GM23248 (cell line): Measurements from ENCODE around the gene SLC34A3. TPM values are rescaled to one million over a fixed set of nuclear protein-coding genes. Genes with fewer than 3 reads are reported as not detected.

ENCODE experiments used
- DNase-seq: peaks from one replicate; pipeline ENCODE4 v3.0.0-alpha.2; 2015
- H2AFZ ChIP-seq: fragments of 200-600 bp; sonication (generic); 2 replicates; pipeline ENCODE4 v1.6.1; 2016; ENCODE audit warnings: antibody characterized with exemption
- H3F3A ChIP-seq: fragments of 200-600 bp; sonication (generic); 2 replicates; pipeline ENCODE4 v1.6.1; 2016; ENCODE audit warnings: mild to moderate bottlenecking, antibody characterized with exemption, mixed run types; ENCODE audit not compliant: insufficient read depth
- H3K27ac ChIP-seq: fragments of 200-600 bp; sonication (generic); 2 replicates; pipeline ENCODE4 v1.5.1; 2016; ENCODE audit warnings: mild to moderate bottlenecking
- H3K27me3 ChIP-seq: fragments of 200-600 bp; sonication (generic); replicated peaks from 2 replicates; pipeline ENCODE4 v1.6.1; 2016; ENCODE audit warnings: mild to moderate bottlenecking; ENCODE audit not compliant: insufficient read depth
- H3K36me3 ChIP-seq: fragments of 200-600 bp; sonication (generic); 2 replicates; pipeline ENCODE4 v1.6.1; 2016; ENCODE audit warnings: low read depth, mild to moderate bottlenecking
- H3K4me1 ChIP-seq: fragments of 200-600 bp; sonication (generic); 2 replicates; pipeline ENCODE4 v1.6.1; 2016; ENCODE audit warnings: mild to moderate bottlenecking; ENCODE audit not compliant: insufficient read depth
- H3K4me2 ChIP-seq: fragments of 200-600 bp; sonication (generic); one replicate; pipeline ENCODE4 v1.6.1; 2016; ENCODE audit warnings: mild to moderate bottlenecking; ENCODE audit not compliant: unreplicated experiment
- H3K4me3 ChIP-seq: fragments of 200-600 bp; sonication (generic); 2 replicates; pipeline ENCODE4 v1.5.1; 2016; ENCODE audit warnings: mild to moderate bottlenecking
- H3K79me2 ChIP-seq: fragments of 200-600 bp; sonication (generic); 2 replicates; pipeline ENCODE4 v1.6.1; 2016; ENCODE audit warnings: mild to moderate bottlenecking; ENCODE audit not compliant: insufficient read depth
- H3K9ac ChIP-seq: fragments of 200-600 bp; sonication (generic); 2 replicates; pipeline ENCODE4 v1.6.1; 2016; ENCODE audit warnings: mild to moderate bottlenecking
- H3K9me2 ChIP-seq: fragments of 200-600 bp; sonication (generic); 2 replicates; pipeline ENCODE4 v1.6.1; 2016; ENCODE audit warnings: mixed run types, mild to moderate bottlenecking, moderate library complexity; ENCODE audit not compliant: insufficient read depth
- H3K9me3 ChIP-seq: fragments of 200-600 bp; sonication (generic); one replicate; pipeline ENCODE4 v1.6.1; 2017; ENCODE audit warnings: low read depth
- H4K20me1 ChIP-seq: fragments of 200-600 bp; sonication (generic); 2 replicates; pipeline ENCODE4 v1.6.0; 2016; ENCODE audit not compliant: insufficient read depth
- EZH2 ChIP-seq: fragments of 200-600 bp; sonication (generic); IDR thresholded peaks from 2 replicates; pipeline ENCODE4 v1.6.1; 2018; ENCODE audit warnings: antibody characterized with exemption, mild to moderate bottlenecking; ENCODE audit not compliant: insufficient read depth, poor library complexity, severe bottlenecking
- EZH2phosphoT487 ChIP-seq: fragments of 200-600 bp; sonication (generic); IDR thresholded peaks from 2 replicates; pipeline ENCODE4 v1.6.1; 2018; ENCODE audit warnings: antibody characterized with exemption, moderate library complexity, mild to moderate bottlenecking, low read depth; ENCODE audit not compliant: insufficient read depth
- WGBS, 2 experiments: methylation state at CpG; one replicate each; pipeline ENCODE4 v1.1.6; 2015 to 2017; ENCODE audit warnings: low lambda C conversion rate in 2 of 2, low coverage in 1 of 2; ENCODE audit errors: missing lambda C conversion rate in 2 of 2; 5-methylcytosine and 5-hydroxymethylcytosine counted together
- in situ Hi-C: fragments of 300-500 bp; cut with MboI; formaldehyde crosslinking; loops from 2 replicates; pipeline ENCODE4 v1.15.0; 2020
- polyA plus RNA-seq: library from polyadenylated mRNA; unstranded; fragments of >200 nt; fragmentation: Nextera tagmentation; extraction: Ambion mirVana; gene quantifications from 2 replicates; pipeline ENCODE4 v1.2.1, GENCODE V29; 2016
- total RNA-seq: library from RNA; depleted of rRNA; stranded (reverse); fragments of >200 nt; shearing (Covaris generic); gene quantifications from 2 replicates; pipeline ENCODE4 v1.2.3, GENCODE V29; 2014; rRNA removed

SLC34A3 gene
- total and polyA plus RNA-seq, 2 experiments from 2014 or later, result not detected

DNA sequence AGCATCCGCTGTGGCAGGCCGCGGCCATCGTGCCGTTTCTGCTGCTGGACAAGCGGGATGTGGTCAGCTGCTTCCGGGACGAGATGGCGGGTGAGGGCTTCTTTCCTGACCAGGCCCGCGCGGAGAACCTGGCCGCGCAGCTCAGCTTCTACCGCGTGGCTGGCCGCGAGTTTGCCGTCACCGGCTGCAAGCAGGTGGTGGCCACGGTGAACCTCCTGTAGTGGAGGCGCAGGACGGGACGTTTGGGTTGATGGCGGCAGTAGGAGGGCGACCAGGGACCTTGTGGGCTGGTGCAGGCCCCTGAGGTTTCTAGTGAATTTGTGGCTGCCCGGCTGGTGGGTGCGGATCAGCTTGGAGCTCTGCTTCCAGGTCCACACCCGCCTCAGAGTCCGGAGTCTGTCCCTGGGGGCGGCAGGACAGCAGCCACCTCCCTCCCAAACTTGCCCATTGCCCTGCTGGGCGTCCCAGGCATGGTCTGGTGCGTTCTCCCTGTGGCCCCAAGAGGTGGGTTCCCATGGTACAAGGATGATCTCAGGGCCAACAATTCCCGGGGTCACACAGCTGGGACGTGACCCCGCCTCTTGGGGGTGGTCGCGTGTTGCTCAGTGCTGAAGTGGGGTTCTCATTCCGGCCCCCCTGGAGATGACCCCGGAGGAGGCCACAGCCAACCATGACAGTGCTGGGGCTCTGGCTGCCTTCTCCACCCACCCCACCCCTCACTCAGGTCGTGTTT is 49.2 kb downstream of the SLC34A3 start:
- no peaks in the 10 kb centered on the region for H3K9me3 ChIP-seq
- TF ChIP-seq EZH2phosphoT487 (no peak), EZH2 (no peak)
- H3K36me3 ChIP-seq, result no peaks in the 10 kb centered on the region
- no peak overlapping the region for H3K4me3 ChIP-seq
- H3K9me2 ChIP-seq, result no peaks in the 10 kb centered on the region
- H3K4me2 ChIP-seq, result no peak overlapping the region
- WGBS, 2 experiments, result 62 to 64% methylated on average over 16 to 41 of the region's 41 CpGs
- no peak overlapping the region for H3K27ac ChIP-seq
- H4K20me1 ChIP-seq, result no peaks in the 10 kb centered on the region
- H3K9ac ChIP-seq, result no peak overlapping the region
- H2AFZ ChIP-seq, result no peak overlapping the region
- no peaks in the 10 kb centered on the region for H3K27me3 ChIP-seq
- peaks cover 8% of the 10 kb centered on the region for H3K4me1 ChIP-seq
- in situ Hi-C loops, result loop anchor here (10.0 kb wide), 1 partner anchor 245 kb away; no protein-coding TSS in a partner anchor
- no peaks in the 10 kb centered on the region for H3K79me2 ChIP-seq
- H3F3A ChIP-seq, result no peaks in the 10 kb centered on the region
- no peak for DNase-seq

DNA sequence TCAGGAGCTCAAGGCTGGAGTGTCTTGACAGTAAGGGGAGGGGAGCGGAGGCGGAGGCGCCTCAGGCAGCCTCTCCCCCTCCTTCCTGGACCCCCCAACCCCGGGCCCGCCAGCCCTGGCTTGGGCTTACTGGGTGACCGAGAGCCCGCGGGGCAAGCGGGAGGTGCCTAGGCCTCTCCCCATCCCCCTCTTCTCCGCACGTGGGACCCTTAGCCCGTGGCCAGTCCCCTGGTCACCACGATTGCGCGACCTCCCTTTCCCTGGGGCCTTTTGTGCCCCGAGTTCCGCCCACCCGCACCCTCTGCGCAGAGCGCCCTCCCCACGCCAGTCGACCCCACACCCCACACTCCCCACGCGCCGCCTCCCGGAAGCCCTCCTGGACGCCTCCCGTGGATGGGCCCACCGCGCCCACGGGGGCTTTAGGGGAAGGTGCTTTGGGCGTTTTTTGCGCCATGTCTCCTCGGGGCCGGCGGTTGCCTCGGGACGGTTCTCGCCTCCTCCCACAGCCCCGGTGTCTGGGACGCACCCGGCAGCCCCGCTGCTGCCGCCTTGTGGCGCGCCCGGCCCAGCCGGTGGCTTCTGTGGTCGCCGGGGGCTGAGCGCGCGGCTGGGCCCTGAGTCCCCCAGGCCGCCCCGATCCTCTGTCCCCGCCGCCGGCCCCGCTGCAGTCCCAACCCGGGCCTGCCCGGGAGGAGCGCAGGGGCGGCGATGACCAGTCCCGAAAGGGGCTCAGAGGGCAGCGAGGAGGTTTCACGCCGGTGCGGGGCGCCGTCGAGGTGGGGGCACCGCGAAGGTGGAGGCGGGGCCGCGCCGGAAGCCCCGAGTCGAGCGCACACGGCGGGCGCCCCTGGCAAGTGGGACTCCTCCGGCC is 50.0 kb downstream of the SLC34A3 start:
- no peak for TF ChIP-seq EZH2phosphoT487
- TF ChIP-seq EZH2, result no peak
- peak; percentile 59 for DNase-seq
- H3K79me2 ChIP-seq, result no peaks in the 10 kb centered on the region
- peaks cover 8% of the 10 kb centered on the region for H3K4me1 ChIP-seq
- no peaks in the 10 kb centered on the region for H3K9me2 ChIP-seq
- 43% methylated on average over 39 to 76 of the region's 85 CpGs for WGBS, 2 experiments
- H3K27me3 ChIP-seq, result no peaks in the 10 kb centered on the region
- no peaks in the 10 kb centered on the region for H3K36me3 ChIP-seq
- H3K4me2 ChIP-seq, result peak overlapping the region; percentile 49
- no peaks in the 10 kb centered on the region for H3K9me3 ChIP-seq
- no peaks in the 10 kb centered on the region for H4K20me1 ChIP-seq
- no peak overlapping the region for H2AFZ ChIP-seq
- 0 out of 2 replicates have a peak, but pooled peaks cover under 1% of the 10 kb centered on the region for H3F3A ChIP-seq
- in situ Hi-C loops, result loop anchor here (10.0 kb wide), 1 partner anchor 244 kb away; no protein-coding TSS in a partner anchor
- 0 out of 2 replicates have a peak overlapping the region, but pooled peaks have one; percentile 25 for H3K4me3 ChIP-seq
- no peak overlapping the region for H3K27ac ChIP-seq
- no peak overlapping the region for H3K9ac ChIP-seq

DNA sequence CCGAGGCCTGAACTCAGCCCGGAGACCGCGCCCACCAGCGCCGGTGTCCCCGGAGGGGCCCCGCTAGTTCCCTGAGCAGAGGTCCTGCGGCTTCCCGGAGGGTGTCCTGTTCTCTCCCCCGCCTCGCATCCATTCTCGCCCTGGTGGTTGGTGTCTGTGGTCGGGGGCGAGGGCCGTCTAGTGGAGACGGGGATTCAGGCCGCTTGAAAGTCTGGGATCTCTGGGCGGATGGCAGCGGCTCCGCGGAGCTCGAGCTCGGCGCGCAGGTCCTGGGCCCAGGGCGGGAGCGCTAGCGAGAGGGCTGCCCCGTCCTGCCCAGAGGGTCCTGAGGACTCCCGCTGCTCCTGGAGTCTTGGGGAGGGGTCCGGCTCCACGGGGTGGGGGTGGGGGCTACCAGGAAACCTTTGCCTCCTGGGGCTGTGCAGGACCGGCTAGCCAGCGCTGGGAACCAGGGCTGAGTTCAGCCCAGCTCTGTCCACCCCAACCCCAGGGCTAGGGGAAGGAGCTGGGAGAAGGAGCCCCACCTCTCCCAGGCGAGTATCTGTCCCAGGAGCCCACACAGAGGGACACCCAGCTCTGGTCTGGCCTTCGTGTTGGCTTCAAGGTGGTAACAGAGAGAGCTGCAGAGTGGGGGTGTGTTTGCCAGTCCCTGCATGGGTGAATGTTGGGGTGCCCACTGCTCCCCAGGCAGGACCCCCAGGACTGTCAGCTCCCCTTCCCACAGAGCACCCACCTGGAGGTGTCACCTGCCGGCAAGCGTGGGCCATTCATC is 50.8 kb downstream of the SLC34A3 start:
- no peak overlapping the region for H3K27ac ChIP-seq
- in situ Hi-C loops, result loop anchor here (10.0 kb wide), 1 partner anchor 243 kb away; no protein-coding TSS in a partner anchor
- no peak overlapping the region for H2AFZ ChIP-seq
- H3K9ac ChIP-seq, result no peak overlapping the region
- no peaks in the 10 kb centered on the region for H3K9me2 ChIP-seq
- H3K4me2 ChIP-seq, result no peak overlapping the region
- no peaks in the 10 kb centered on the region for H3K79me2 ChIP-seq
- H3K9me3 ChIP-seq, result no peaks in the 10 kb centered on the region
- peaks cover 5% of the 10 kb centered on the region; the same call in 1 of the 2 replicates for H3F3A ChIP-seq
- peaks cover 8% of the 10 kb centered on the region for H3K4me1 ChIP-seq
- no peaks in the 10 kb centered on the region for H4K20me1 ChIP-seq
- no peak for DNase-seq
- no peaks in the 10 kb centered on the region for H3K27me3 ChIP-seq
- no peak overlapping the region for H3K4me3 ChIP-seq
- H3K36me3 ChIP-seq, result no peaks in the 10 kb centered on the region
- 50 to 55% methylated on average over 27 to 29 of the region's 39 CpGs for WGBS, 2 experiments
- TF ChIP-seq EZH2 (no peak), EZH2phosphoT487 (no peak)

Other genes starting within 250 kb of the SLC34A3 start
Only the 30 nearest of the 31 such genes appear.
- gene PAXX, start 238.5 kb upstream of the SLC34A3 start, total RNA-seq, result 38.7 and 52.2 TPM in 2 replicates
- 49.3 and 54.5 TPM in 2 replicates for gene PAXX, start 238.5 kb upstream of the SLC34A3 start, polyA plus RNA-seq
- gene CLIC3, start 234.3 kb upstream of the SLC34A3 start, total RNA-seq, result 33.3 and 37.7 TPM in 2 replicates
- gene CLIC3, start 234.3 kb upstream of the SLC34A3 start, polyA plus RNA-seq, result 98.9 and 107 TPM in 2 replicates
- gene ABCA2, start 202.7 kb upstream of the SLC34A3 start, total RNA-seq, result 33.2 and 49.4 TPM in 2 replicates
- gene ABCA2, start 202.7 kb upstream of the SLC34A3 start, polyA plus RNA-seq, result 20.5 and 21.1 TPM in 2 replicates
- not detected in 2 replicates for gene FUT7, start 198.8 kb upstream of the SLC34A3 start, total RNA-seq
- not detected in 2 replicates for gene FUT7, start 198.8 kb upstream of the SLC34A3 start, polyA plus RNA-seq
- gene NPDC1, start 184.7 kb upstream of the SLC34A3 start, total RNA-seq, result 41.9 and 43.1 TPM in 2 replicates
- 121 and 122 TPM in 2 replicates for gene NPDC1, start 184.7 kb upstream of the SLC34A3 start, polyA plus RNA-seq
- not detected in 2 replicates for gene ENTPD2, start 176.8 kb upstream of the SLC34A3 start, total RNA-seq
- gene ENTPD2, start 176.8 kb upstream of the SLC34A3 start, polyA plus RNA-seq, result not detected in 2 replicates
- gene SAPCD2, start 160.3 kb upstream of the SLC34A3 start, total RNA-seq, result 5.4 TPM in 2 replicates
- gene SAPCD2, start 160.3 kb upstream of the SLC34A3 start, polyA plus RNA-seq, result 0.86 and 0.88 TPM in 2 replicates
- 5.2 and 5.7 TPM in 2 replicates for gene UAP1L1, start 153.4 kb upstream of the SLC34A3 start, total RNA-seq
- 4.3 and 4.5 TPM in 2 replicates for gene UAP1L1, start 153.4 kb upstream of the SLC34A3 start, polyA plus RNA-seq
- 131 and 136 TPM in 2 replicates for gene MAN1B1, start 143.9 kb upstream of the SLC34A3 start, total RNA-seq
- 101 and 104 TPM in 2 replicates for gene MAN1B1, start 143.9 kb upstream of the SLC34A3 start, polyA plus RNA-seq
- 134 and 142 TPM in 2 replicates for gene DPP7, start 116.2 kb upstream of the SLC34A3 start, total RNA-seq
- gene DPP7, start 116.2 kb upstream of the SLC34A3 start, polyA plus RNA-seq, result 145 and 148 TPM in 2 replicates
- gene GRIN1, start 91.7 kb upstream of the SLC34A3 start, total RNA-seq, result 0.76 TPM in 1 of 2 replicates, not detected in the other
- gene GRIN1, start 91.7 kb upstream of the SLC34A3 start, polyA plus RNA-seq, result 0.15 TPM in 1 of 2 replicates, not detected in the other
- not detected in 2 replicates for gene LRRC26, start 60.9 kb upstream of the SLC34A3 start, total RNA-seq
- not detected in 2 replicates for gene LRRC26, start 60.9 kb upstream of the SLC34A3 start, polyA plus RNA-seq
- gene TMEM210, start 58.8 kb upstream of the SLC34A3 start, total RNA-seq, result not detected in 2 replicates
- not detected in 2 replicates for gene TMEM210, start 58.8 kb upstream of the SLC34A3 start, polyA plus RNA-seq
- 24.0 and 28.8 TPM in 2 replicates for gene ANAPC2, start 42.3 kb upstream of the SLC34A3 start, total RNA-seq
- gene ANAPC2, start 42.3 kb upstream of the SLC34A3 start, polyA plus RNA-seq, result 12.0 and 13.6 TPM in 2 replicates
- 73.1 and 105 TPM in 2 replicates for gene SSNA1, start 42.2 kb upstream of the SLC34A3 start, total RNA-seq
- gene SSNA1, start 42.2 kb upstream of the SLC34A3 start, polyA plus RNA-seq, result 93.1 and 100 TPM in 2 replicates
- gene TPRN, start 30.2 kb upstream of the SLC34A3 start, total RNA-seq, result 7.8 and 14.3 TPM in 2 replicates
- gene TPRN, start 30.2 kb upstream of the SLC34A3 start, polyA plus RNA-seq, result 1.7 and 2.2 TPM in 2 replicates
- gene TMEM203, start 25.3 kb upstream of the SLC34A3 start, total RNA-seq, result 44.3 and 52.9 TPM in 2 replicates
- gene TMEM203, start 25.3 kb upstream of the SLC34A3 start, polyA plus RNA-seq, result 46.9 and 48.6 TPM in 2 replicates
- 12.1 and 12.4 TPM in 2 replicates for gene NDOR1, start 25.2 kb upstream of the SLC34A3 start, total RNA-seq
- gene NDOR1, start 25.2 kb upstream of the SLC34A3 start, polyA plus RNA-seq, result 7.7 and 8.5 TPM in 2 replicates
- gene RNF208, start 8.7 kb upstream of the SLC34A3 start, total RNA-seq, result 0.65 TPM in 1 of 2 replicates, not detected in the other
- 0.29 and 0.34 TPM in 2 replicates for gene RNF208, start 8.7 kb upstream of the SLC34A3 start, polyA plus RNA-seq
- gene CYSRT1, start 5.7 kb upstream of the SLC34A3 start, total RNA-seq, result 0.43 TPM in 1 of 2 replicates, not detected in the other
- 0.24 and 0.75 TPM in 2 replicates for gene CYSRT1, start 5.7 kb upstream of the SLC34A3 start, polyA plus RNA-seq
- gene RNF224, start 3.4 kb upstream of the SLC34A3 start, total RNA-seq, result not detected in 2 replicates
- gene RNF224, start 3.4 kb upstream of the SLC34A3 start, polyA plus RNA-seq, result not detected in 2 replicates
- gene TUBB4B, start 10.4 kb downstream of the SLC34A3 start, total RNA-seq, result 148 and 159 TPM in 2 replicates
- 373 and 391 TPM in 2 replicates for gene TUBB4B, start 10.4 kb downstream of the SLC34A3 start, polyA plus RNA-seq
- not detected in 2 replicates for gene STPG3, start 20.4 kb downstream of the SLC34A3 start, total RNA-seq
- not detected in 2 replicates for gene STPG3, start 20.4 kb downstream of the SLC34A3 start, polyA plus RNA-seq
- 65.0 and 69.6 TPM in 2 replicates for gene NELFB, start 24.4 kb downstream of the SLC34A3 start, total RNA-seq
- gene NELFB, start 24.4 kb downstream of the SLC34A3 start, polyA plus RNA-seq, result 34.4 and 38.5 TPM in 2 replicates
- gene TOR4A, start 46.8 kb downstream of the SLC34A3 start, total RNA-seq, result 25.8 and 29.6 TPM in 2 replicates
- gene TOR4A, start 46.8 kb downstream of the SLC34A3 start, polyA plus RNA-seq, result 4.1 and 5.0 TPM in 2 replicates
- gene NRARP, start 71.4 kb downstream of the SLC34A3 start, total RNA-seq, result 0.32 TPM in 1 of 2 replicates, not detected in the other
- not detected in 2 replicates for gene NRARP, start 71.4 kb downstream of the SLC34A3 start, polyA plus RNA-seq
- 11.6 and 17.1 TPM in 2 replicates for gene EXD3, start 192.3 kb downstream of the SLC34A3 start, total RNA-seq
- gene EXD3, start 192.3 kb downstream of the SLC34A3 start, polyA plus RNA-seq, result 8.7 and 10.1 TPM in 2 replicates
- gene NOXA1, start 192.5 kb downstream of the SLC34A3 start, total RNA-seq, result 0.32 TPM in 1 of 2 replicates, not detected in the other
- gene NOXA1, start 192.5 kb downstream of the SLC34A3 start, polyA plus RNA-seq, result 0.15 and 0.39 TPM in 2 replicates
- not detected in 2 replicates for gene ENTPD8, start 210.5 kb downstream of the SLC34A3 start, total RNA-seq
- not detected in 2 replicates for gene ENTPD8, start 210.5 kb downstream of the SLC34A3 start, polyA plus RNA-seq
- 28.8 and 29.1 TPM in 2 replicates for gene NSMF, start 228.4 kb downstream of the SLC34A3 start, total RNA-seq
- gene NSMF, start 228.4 kb downstream of the SLC34A3 start, polyA plus RNA-seq, result 13.5 and 13.7 TPM in 2 replicates